A673 (cell line): Measurements from ENCODE around the gene SMIM38. TPM values are rescaled to one million over a fixed set of nuclear protein-coding genes. Genes with fewer than 3 reads are reported as not detected.

ENCODE experiments used
- BruUV-seq: library from RNA; stranded (reverse); fragments of 400-500 nt; replicated peaks from 2 replicates; lab custom pipeline; 2021; lab: Mats Ljungman, UMichigan
- CTCF ChIA-PET: fragments of 300-600 bp; sonication (Branson Sonifier 250); formaldehyde crosslinking; loops from one replicate; lab custom pipeline; 2022; ENCODE audit warnings: antibody characterized with exemption; lab: Charles Lee
- POLR2A ChIA-PET: fragments of 300-600 bp; sonication (Branson Sonifier 250); formaldehyde crosslinking; loops from one replicate; lab custom pipeline; 2022; ENCODE audit warnings: antibody characterized with exemption; ENCODE audit not compliant: low non-redundant PET; lab: Charles Lee
- DNase-seq: peaks from one replicate; pipeline ENCODE4 v3.0.0-alpha.2; 2015; ENCODE audit warnings: low spot score
- H3K27ac ChIP-seq: fragments of 200-600 bp; sonication (generic); 2 replicates; pipeline ENCODE4 v1.5.1; 2016; ENCODE audit warnings: mixed run types, low read depth, mild to moderate bottlenecking, mixed read lengths, antibody characterized with exemption, low read length; ENCODE audit not compliant: poor library complexity, severe bottlenecking
- H3K27me3 ChIP-seq: fragments of 200-600 bp; sonication (generic); replicated peaks from 2 replicates; pipeline ENCODE4 v1.6.1; 2017; ENCODE audit warnings: mixed run types, low read depth, mild to moderate bottlenecking, mixed read lengths, antibody characterized with exemption, low read length; ENCODE audit not compliant: insufficient read depth, poor library complexity
- H3K36me3 ChIP-seq: fragments of 200-600 bp; sonication (generic); 2 replicates; pipeline ENCODE4 v1.6.1; 2016; ENCODE audit warnings: mixed run types, mild to moderate bottlenecking, mixed read lengths, antibody characterized with exemption, low read length; ENCODE audit not compliant: insufficient read depth, poor library complexity, severe bottlenecking
- H3K4me1 ChIP-seq: fragments of 200-600 bp; sonication (generic); 2 replicates; pipeline ENCODE4 v1.6.1; 2017; ENCODE audit warnings: mixed run types, mild to moderate bottlenecking, mixed read lengths, antibody characterized with exemption, low read length; ENCODE audit not compliant: insufficient read depth, poor library complexity, severe bottlenecking
- H3K4me3 ChIP-seq: fragments of 200-600 bp; sonication (generic); 2 replicates; pipeline ENCODE4 v1.5.1; 2016; ENCODE audit warnings: low read depth, mixed run types, mild to moderate bottlenecking, mixed read lengths, low read length; ENCODE audit not compliant: poor library complexity, severe bottlenecking
- H3K9me3 ChIP-seq: fragments of 200-600 bp; sonication (generic); 2 replicates; pipeline ENCODE4 v1.6.1; 2016; ENCODE audit warnings: mixed run types, low read depth, mild to moderate bottlenecking, mixed read lengths, antibody characterized with exemption, low read length; ENCODE audit not compliant: poor library complexity, severe bottlenecking
- CTCF ChIP-seq: fragments of 300-800, 200-600 bp; sonication (generic); conservative IDR thresholded peaks from 2 replicates; pipeline ENCODE4 v1.5.1; 2017; ENCODE audit warnings: low read depth, mild to moderate bottlenecking, antibody characterized with exemption, low read length, moderate library complexity, mixed read lengths
- EZH2 ChIP-seq: fragments of 200-600 bp; sonication (generic); IDR thresholded peaks from 2 replicates; pipeline ENCODE4 v1.6.1; 2017; ENCODE audit warnings: borderline replicate concordance, low read depth, mild to moderate bottlenecking, mixed read lengths, antibody characterized with exemption, low read length; ENCODE audit not compliant: poor library complexity, severe bottlenecking
- intact Hi-C: fragments of 100-400 bp; cut with micrococcal nuclease; formaldehyde crosslinking; loops from one replicate; pipeline ENCODE4 v1.10.0; 2022; ENCODE audit not compliant: unreplicated experiment
- total RNA-seq: library from RNA; stranded (reverse); gene quantifications from 2 replicates; pipeline ENCODE4 v1.2.3, GENCODE V29; 2021

Gene SMIM38
- total RNA-seq, 1 experiment from 2014 or later = 0.88 TPM

- peaks cover 12% of the 10 kb centered on the region for H3K4me1 ChIP-seq
- BruUV-seq = no TSS peak
- POLR2A ChIA-PET = no interaction called here
- intact Hi-C loops = loop anchor here (10.0 kb wide), 1 partner anchor 247 kb away; no protein-coding TSS in a partner anchor
- no peaks in the 10 kb centered on the region for H3K9me3 ChIP-seq
- no peak overlapping the region for H3K27ac ChIP-seq
- no peak overlapping the region for H3K4me3 ChIP-seq
- no peaks in the 10 kb centered on the region for H3K36me3 ChIP-seq
- CTCF ChIA-PET = no interaction called here
- no peak for TF ChIP-seq CTCF
- no peak for TF ChIP-seq EZH2
- no peaks in the 10 kb centered on the region for H3K27me3 ChIP-seq
- no peak for DNase-seq
Observed at GRCh38 chr11:69108030-69108429, 47.7 kb upstream of the SMIM38 start.

- ChIA-PET CTCF (no interaction called here), POLR2A (no interaction called here)
- H3K27me3 ChIP-seq = no peaks in the 10 kb centered on the region
- no TSS peak for BruUV-seq
- TF ChIP-seq CTCF (no peak), EZH2 (no peak)
- H3K27ac ChIP-seq = no peak overlapping the region
- DNase-seq = no peak
- H3K36me3 ChIP-seq = no peaks in the 10 kb centered on the region
- intact Hi-C loops = loop anchor here (10.0 kb wide), 1 partner anchor 246 kb away; no protein-coding TSS in a partner anchor
- peaks cover 6% of the 10 kb centered on the region for H3K4me1 ChIP-seq
- H3K4me3 ChIP-seq = no peak overlapping the region
- H3K9me3 ChIP-seq = no peaks in the 10 kb centered on the region
Observed at GRCh38 chr11:69108559-69108958, 47.2 kb upstream of the SMIM38 start.

GRCh38 chr11:69109101-69109500 is 46.6 kb upstream of the SMIM38 start:
- TF ChIP-seq EZH2 (no peak), CTCF (no peak)
- no TSS peak for BruUV-seq
- CTCF ChIA-PET = no interaction called here
- peaks cover 6% of the 10 kb centered on the region for H3K4me1 ChIP-seq
- POLR2A ChIA-PET = no interaction called here
- H3K27ac ChIP-seq = no peak overlapping the region
- H3K9me3 ChIP-seq = no peaks in the 10 kb centered on the region
- intact Hi-C loops = loop anchor here (10.0 kb wide), 1 partner anchor 246 kb away; no protein-coding TSS in a partner anchor
- no peaks in the 10 kb centered on the region for H3K36me3 ChIP-seq
- H3K4me3 ChIP-seq = no peak overlapping the region
- no peak for DNase-seq
- H3K27me3 ChIP-seq = no peaks in the 10 kb centered on the region
